Hepatocyte (in vitro differentiated cells): ENCODE data around the gene NTPCR.

Source experiments
- CTCF ChIP-seq: fragments of 200-600 bp; sonication (generic); IDR thresholded peaks from 2 replicates; pipeline ENCODE4 v1.5.1; 2016; ENCODE audit warnings: antibody characterized with exemption, mild to moderate bottlenecking; ENCODE audit not compliant: poor library complexity
- EZH2 ChIP-seq: fragments of 200-600 bp; sonication (generic); IDR thresholded peaks from 2 replicates; pipeline ENCODE4 v1.6.1; 2016; ENCODE audit warnings: antibody characterized with exemption, mild to moderate bottlenecking, borderline replicate concordance
- EZH2phosphoT487 ChIP-seq: fragments of 200-600 bp; sonication (generic); IDR thresholded peaks from one replicate; pipeline ENCODE4 v1.6.1; 2018; ENCODE audit warnings: antibody characterized with exemption, mild to moderate bottlenecking, low read depth, moderate library complexity; ENCODE audit not compliant: unreplicated experiment, severe bottlenecking

GRCh38 chr1:232917053-232917452 is 33.4 kb upstream of the NTPCR start:
- TF ChIP-seq CTCF = no peak
- no peak for TF ChIP-seq EZH2
- no peak for TF ChIP-seq EZH2phosphoT487
